BJ (cell line): ENCODE measurements around the gene OXCT1. TPM values are rescaled to one million over a fixed set of nuclear protein-coding genes. Genes with fewer than 3 reads are reported as not detected.
"Not testable (repeated sequence)": the region's sequence is repeated elsewhere in the genome, so short reads cannot be mapped to it uniquely, and the experiment has no call there.

Source experiments
- CTCF ChIA-PET: fragments of 350-600 bp; formaldehyde crosslinking; extraction: SDS; loops from one replicate; lab custom pipeline; 2021; ENCODE audit warnings: antibody characterized with exemption, inconsistent platforms; lab: Yijun Ruan, JAX
- POLR2A ChIA-PET: fragments of 300-600 bp; sonication (Branson Sonifier 250); formaldehyde crosslinking; extraction: SDS; loops from one replicate; lab custom pipeline; 2021; ENCODE audit warnings: antibody characterized with exemption; lab: Charles Lee
- DNase-seq: peaks from one replicate; pipeline ENCODE4 v3.0.0-alpha.2; 2011; ENCODE audit warnings: low read depth
- H3K27me3 ChIP-seq: 2 replicates; pipeline ENCODE4 v1.6.0; 2011; ENCODE audit warnings: low read length; ENCODE audit not compliant: control insufficient read depth, insufficient read depth
- H3K36me3 ChIP-seq: 2 replicates; pipeline ENCODE4 v1.5.1; 2011; ENCODE audit warnings: low read length; ENCODE audit not compliant: control insufficient read depth, insufficient read depth
- H3K4me3 ChIP-seq: 2 replicates; pipeline ENCODE4 v1.5.1; 2011; ENCODE audit warnings: low read depth, mild to moderate bottlenecking, control low read depth, low read length
- polyA plus RNA-seq: library from polyadenylated mRNA; depleted of rRNA; stranded (reverse); fragments of >200 nt; gene quantifications from 2 replicates; pipeline ENCODE4 v1.2.3, GENCODE V29; 2011
- TF ChIP-seq, protein P1 (sequence below): IDR thresholded peaks from 2 replicates; pipeline ENCODE4 v1.5.1; 2011; ENCODE audit warnings: low read depth, mild to moderate bottlenecking, control low read depth, inconsistent platforms, low read length, moderate library complexity; ENCODE audit not compliant: insufficient read depth

The OXCT1 gene
- polyA plus RNA-seq, 1 experiment = 12.0 TPM

GRCh38 chr5:41848983-41849382, 21.2 kb downstream of the OXCT1 start:
- ChIA-PET CTCF (interaction anchor here (1.5 kb wide), 1 partner anchor 208 kb away, joined by 4 read pairs; no protein-coding TSS in a partner anchor), POLR2A (no interaction called here)
- Histone ChIP-seq H3K4me3 (no peak overlapping the region), H3K36me3 (peaks cover 4% of the 10 kb centered on the region), H3K27me3 (no peaks in the 10 kb centered on the region)
- no peak for DNase-seq
- TF ChIP-seq, protein P1, sequence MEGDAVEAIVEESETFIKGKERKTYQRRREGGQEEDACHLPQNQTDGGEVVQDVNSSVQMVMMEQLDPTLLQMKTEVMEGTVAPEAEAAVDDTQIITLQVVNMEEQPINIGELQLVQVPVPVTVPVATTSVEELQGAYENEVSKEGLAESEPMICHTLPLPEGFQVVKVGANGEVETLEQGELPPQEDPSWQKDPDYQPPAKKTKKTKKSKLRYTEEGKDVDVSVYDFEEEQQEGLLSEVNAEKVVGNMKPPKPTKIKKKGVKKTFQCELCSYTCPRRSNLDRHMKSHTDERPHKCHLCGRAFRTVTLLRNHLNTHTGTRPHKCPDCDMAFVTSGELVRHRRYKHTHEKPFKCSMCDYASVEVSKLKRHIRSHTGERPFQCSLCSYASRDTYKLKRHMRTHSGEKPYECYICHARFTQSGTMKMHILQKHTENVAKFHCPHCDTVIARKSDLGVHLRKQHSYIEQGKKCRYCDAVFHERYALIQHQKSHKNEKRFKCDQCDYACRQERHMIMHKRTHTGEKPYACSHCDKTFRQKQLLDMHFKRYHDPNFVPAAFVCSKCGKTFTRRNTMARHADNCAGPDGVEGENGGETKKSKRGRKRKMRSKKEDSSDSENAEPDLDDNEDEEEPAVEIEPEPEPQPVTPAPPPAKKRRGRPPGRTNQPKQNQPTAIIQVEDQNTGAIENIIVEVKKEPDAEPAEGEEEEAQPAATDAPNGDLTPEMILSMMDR = no peak

DNA sequence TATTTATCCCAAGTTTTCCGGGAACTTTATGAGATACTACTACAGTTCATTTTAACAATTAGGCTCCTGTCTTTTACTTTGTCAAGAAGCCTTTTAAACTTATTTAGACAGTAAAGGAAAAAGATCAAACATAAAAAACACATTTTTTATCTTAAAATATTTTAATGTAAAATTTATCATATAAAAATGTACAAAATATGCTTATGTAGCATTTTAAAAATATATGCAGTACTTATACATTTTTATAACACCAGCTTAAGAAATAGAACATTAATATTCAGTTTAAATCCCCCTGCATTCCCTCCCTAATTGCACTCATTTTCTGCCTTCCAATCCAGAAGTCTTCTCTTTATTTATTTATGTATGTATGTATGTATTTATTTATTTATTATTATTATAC, 24.5 kb downstream of the OXCT1 start:
- CTCF ChIA-PET = interaction anchor here (0.7 to 6.7 kb wide), 4 partner anchors 9 to 150 kb away, joined by 3 to 92 read pairs (median 11); no protein-coding TSS in a partner anchor
- H3K4me3 ChIP-seq, H3K27me3 ChIP-seq, POLR2A ChIA-PET, H3K36me3 ChIP-seq, DNase-seq: not testable (repeated sequence)

DNA sequence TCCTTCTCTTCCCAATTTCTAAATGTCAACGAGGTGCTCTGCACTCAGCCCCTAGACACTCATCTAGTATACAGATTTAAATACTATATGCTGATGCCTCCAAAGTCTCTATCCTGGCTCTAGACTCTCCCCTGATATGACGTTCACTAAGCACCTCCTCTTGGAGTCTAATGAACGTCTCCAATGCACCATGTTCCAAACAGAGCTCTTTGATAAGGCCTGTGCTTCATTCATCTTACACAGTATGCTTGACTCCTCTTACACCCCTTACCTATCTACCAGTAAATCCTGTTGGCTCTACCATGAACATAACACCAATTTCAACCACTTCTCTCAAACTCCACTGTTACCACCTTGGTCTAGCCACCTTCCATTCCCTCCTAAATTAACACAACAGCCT, 25.7 kb downstream of the OXCT1 start:
- no peak for DNase-seq
- POLR2A ChIA-PET = no interaction called here

GRCh38 chr5:41843456-41844370, 26.5 kb downstream of the OXCT1 start:
- DNase-seq = no peak
- Histone ChIP-seq H3K4me3 (no peak overlapping the region), H3K36me3 (no peaks in the 10 kb centered on the region; the same call in 1 of the 2 replicates), H3K27me3 (no peaks in the 10 kb centered on the region)
- CTCF ChIA-PET = interaction anchor here (0.6 to 6.7 kb wide), 22 partner anchors 9 to 940 kb away, joined by 3 to 92 read pairs (median 4); no protein-coding TSS in a partner anchor
- TF ChIP-seq, protein P1 = peak; percentile 76
- POLR2A ChIA-PET = no interaction called here

More for the DNA sequence above, 25.7 kb downstream of the OXCT1 start:
- CTCF ChIA-PET = interaction anchor here (0.9 to 6.7 kb wide), 12 partner anchors 9 to 940 kb away, joined by 3 to 92 read pairs (median 4); no protein-coding TSS in a partner anchor
- 0 out of 2 replicates have a peak, but pooled peaks cover 2% of the 10 kb centered on the region for H3K36me3 ChIP-seq
- no peak overlapping the region for H3K4me3 ChIP-seq
- TF ChIP-seq, protein P1 = no peak
- no peaks in the 10 kb centered on the region for H3K27me3 ChIP-seq

GRCh38 chr5:41842777-41843176, 27.4 kb downstream of the OXCT1 start:
- TF ChIP-seq, protein P1 = no peak
- H3K36me3 ChIP-seq = peaks cover 1% of the 10 kb centered on the region; the same call in 1 of the 2 replicates
- H3K27me3 ChIP-seq = no peaks in the 10 kb centered on the region
- DNase-seq = no peak
- ChIA-PET CTCF (interaction anchor here (0.7 to 6.7 kb wide), 11 partner anchors 12 to 939 kb away, joined by 3 to 92 read pairs (median 4); no protein-coding TSS in a partner anchor), POLR2A (no interaction called here)
- no peak overlapping the region for H3K4me3 ChIP-seq
